Measurements from ENCODE around the gene PBX1. TPM values are rescaled to one million over a fixed set of nuclear protein-coding genes. Genes with fewer than 3 reads are reported as not detected.

Gene PBX1
- total and polyA plus RNA-seq, 10 of the 15 experiments (the other 5 are each of a cell fraction or from before 2014, with no cell fraction given) = 0.05 to 0.28 (median 0.11) TPM; not detected in 5

- in situ Hi-C loops (cut with MboI) = no loop called here
- CTCF ChIA-PET = no interaction called here
These were observed 128.8 kb downstream of the PBX1 start for GRCh38 chr1:164687777-164688176.

More at GRCh38 chr1:164687777-164688176, 128.8 kb downstream of the PBX1 start:
- ATAC-seq (no peak), FAIRE-seq (no peak), DNase-seq (ENCODE audit: low read depth, low spot score) (no peak)
- no peaks in the 10 kb centered on the region for H3K36me3 ChIP-seq (ENCODE audit: control insufficient read depth in 2 of 2, insufficient read depth in 2 of 2, low read length in 1 of 2)
- H3K9ac ChIP-seq (ENCODE audit: control insufficient read depth, insufficient read depth, low read length) = no peak overlapping the region
- no peaks in the 10 kb centered on the region for H3K27me3 ChIP-seq (replicated peaks in 1 of 2; ENCODE audit: control insufficient read depth in 2 of 2, insufficient read depth in 2 of 2, low read length in 1 of 2)
- no peak overlapping the region for H2AFZ ChIP-seq (ENCODE audit: control insufficient read depth, low read depth, low read length)
- ChIA-PET SMC1A (ENCODE audit: uncharacterized antibody, unreplicated experiment) (no interaction called here), POLR2A (no interaction called here), RAD21 (ENCODE audit: unreplicated experiment) (no interaction called here)
- H3K9me3 ChIP-seq (replicated peaks; ENCODE audit: control insufficient read depth, insufficient read depth, low read length) = no peaks in the 10 kb centered on the region
- H3K4me2 ChIP-seq (ENCODE audit: control insufficient read depth, insufficient read depth) = no peak overlapping the region
- no peak overlapping the region for H3K4me3 ChIP-seq
- intact Hi-C loops (cut with micrococcal nuclease; ENCODE audit: unreplicated experiment) = no loop called here
- H3K79me2 ChIP-seq (ENCODE audit: control insufficient read depth, insufficient read depth, low read length) = no peaks in the 10 kb centered on the region
- no peaks in the 10 kb centered on the region for H4K20me1 ChIP-seq (ENCODE audit: control insufficient read depth, insufficient read depth)
- no TSS peak for BruUV-seq (replicated peaks)
- TF ChIP-seq SREBF2 (IDR thresholded peaks at IDR 0.05; ENCODE audit: low read length) = no peak
- TF ChIP-seq FOXM1 (IDR thresholded peaks at IDR 0.05; ENCODE audit: low read depth, low read length) = no peak
- no peak for TF ChIP-seq RUNX3 (IDR thresholded peaks at IDR 0.05; ENCODE audit: low read length)
- no peak for TF ChIP-seq ELK1 (IDR thresholded peaks at IDR 0.05; ENCODE audit: low read depth, low read length)
- TF ChIP-seq KAT2A (conservative IDR thresholded peaks at IDR 0.05; ENCODE audit: control insufficient read depth, low read depth, low read length) = no peak
- no peak for TF ChIP-seq IRF3 (IDR thresholded peaks at IDR 0.05)
- TF ChIP-seq CUX1 (IDR thresholded peaks at IDR 0.05; ENCODE audit: insufficient replicate concordance, low read depth, low read length) = no peak
- TF ChIP-seq PRDM15 (CRISPR knock-in tag; IDR thresholded peaks at IDR 0.05) = no peak
- WGBS (ENCODE audit: insufficient coverage, insufficient replicate concordance, low lambda C conversion rate, missing lambda C conversion rate) = 47% methylated on average over 4 of the region's 4 CpGs
- H3K27ac ChIP-seq (ENCODE audit: control insufficient read depth, insufficient read depth) = no peak overlapping the region
- H3K4me1 ChIP-seq (ENCODE audit: control insufficient read depth, insufficient read depth, low read length) = no peaks in the 10 kb centered on the region
